Measurements from ENCODE around the gene PDE6D.
"Not testable (repeated sequence)": the region's sequence is repeated elsewhere in the genome, so short reads cannot be mapped to it uniquely, and the experiment has no call there.

The PDE6D gene

DNA sequence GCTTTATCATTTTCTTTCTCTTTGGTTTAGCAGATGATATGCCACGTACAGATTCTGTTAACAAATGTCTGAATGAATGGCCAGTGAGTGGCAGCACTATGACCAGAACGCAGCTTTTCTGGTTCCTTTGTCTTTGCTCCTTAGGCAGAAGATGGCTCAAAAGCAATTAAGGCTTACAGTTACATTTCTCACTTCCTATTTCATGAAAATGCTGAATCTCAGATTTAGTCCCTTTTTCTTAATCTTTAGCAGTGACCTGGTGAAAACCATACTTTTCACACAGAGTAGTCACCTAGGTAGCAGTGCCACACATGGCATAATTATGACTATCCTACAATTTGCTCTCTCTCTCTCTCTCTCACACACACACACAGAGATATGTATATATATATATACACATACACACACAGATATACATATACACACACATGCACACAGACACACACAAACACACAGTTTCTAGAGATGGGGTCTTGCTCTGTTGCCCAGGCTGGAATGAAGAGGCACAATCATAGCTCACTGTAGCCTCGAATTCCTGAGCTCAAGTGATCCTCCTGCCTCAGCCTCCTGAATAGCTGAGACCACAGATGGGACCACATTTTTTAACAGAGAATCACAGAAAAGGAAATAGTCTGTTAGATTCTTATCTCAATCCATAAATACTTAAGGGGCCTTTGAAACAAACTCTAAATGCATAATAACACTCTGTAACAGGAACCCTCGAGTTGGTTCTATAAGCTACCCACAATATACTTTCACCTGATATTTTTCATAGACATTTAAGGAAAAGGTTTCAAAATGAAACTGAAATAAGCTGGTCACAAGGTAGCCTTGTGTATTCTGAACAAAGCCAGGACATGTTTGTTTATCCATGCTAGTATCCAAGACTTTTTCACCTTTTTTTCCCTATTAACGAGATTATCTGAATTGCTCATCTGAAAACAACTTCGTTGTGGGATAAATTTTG lies 11.6 kb downstream of the PDE6D start:
- DNase-seq, result no peak

DNA sequence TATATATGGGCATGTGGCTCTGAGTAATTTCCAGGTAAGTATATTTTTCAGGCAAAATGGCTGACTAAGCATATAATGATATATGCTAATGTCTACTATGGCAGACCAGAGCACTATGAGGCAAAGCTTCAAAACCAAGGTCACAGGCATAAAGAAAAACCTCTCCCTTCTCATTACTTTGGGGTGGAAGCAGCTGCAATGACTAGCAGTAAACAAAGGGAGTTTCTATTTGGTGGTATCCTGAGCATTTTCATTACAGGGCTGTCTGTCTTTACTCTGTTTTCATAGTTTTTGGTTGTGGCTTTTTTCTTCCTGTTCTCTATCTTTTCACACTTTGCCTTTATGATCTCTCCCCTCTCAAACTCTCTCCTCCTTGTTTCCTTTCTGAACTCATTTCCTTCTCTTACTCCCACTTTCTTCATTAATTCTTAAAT lies 15.6 kb downstream of the PDE6D start:
- DNase-seq, result no peak

DNA sequence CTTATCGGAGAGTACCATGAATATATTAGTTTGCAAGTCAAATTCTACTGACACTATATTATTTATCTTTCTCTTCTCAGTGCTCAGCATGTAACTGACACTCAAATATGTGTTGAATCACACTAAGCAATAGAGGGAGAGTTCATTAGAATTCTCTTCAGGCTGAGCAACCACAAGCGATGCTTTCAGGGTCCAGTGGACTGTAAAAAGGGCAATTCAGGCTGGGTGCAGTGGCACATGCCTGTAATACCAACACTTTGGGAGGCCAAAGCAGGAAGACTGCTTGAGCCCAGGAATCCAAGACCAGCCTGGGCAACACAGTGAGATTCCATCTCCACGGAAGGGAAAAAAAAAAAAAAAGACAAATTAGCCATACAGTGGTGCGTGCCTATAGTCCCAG lies 16.3 kb downstream of the PDE6D start:
- no peak for DNase-seq

DNA sequence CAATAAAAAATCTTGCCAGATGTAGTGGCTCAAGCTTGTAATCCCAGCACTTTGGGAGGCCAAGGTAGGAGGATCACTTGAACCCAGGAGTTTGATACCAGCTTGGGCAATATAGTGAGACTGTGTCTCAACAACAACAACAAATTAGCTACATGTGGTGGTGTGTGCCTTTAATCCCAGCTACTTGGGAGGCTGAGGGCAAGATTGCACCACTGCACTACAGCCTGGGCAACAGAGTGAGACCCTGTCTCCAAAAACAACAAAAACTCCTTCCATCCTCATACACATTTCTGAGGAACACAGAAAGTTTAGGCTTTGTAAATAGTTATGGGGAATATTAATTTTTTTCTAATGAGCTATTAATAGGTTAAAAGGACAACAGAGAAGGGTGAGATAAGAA lies 17.0 kb downstream of the PDE6D start:
- DNase-seq, result no peak

DNA sequence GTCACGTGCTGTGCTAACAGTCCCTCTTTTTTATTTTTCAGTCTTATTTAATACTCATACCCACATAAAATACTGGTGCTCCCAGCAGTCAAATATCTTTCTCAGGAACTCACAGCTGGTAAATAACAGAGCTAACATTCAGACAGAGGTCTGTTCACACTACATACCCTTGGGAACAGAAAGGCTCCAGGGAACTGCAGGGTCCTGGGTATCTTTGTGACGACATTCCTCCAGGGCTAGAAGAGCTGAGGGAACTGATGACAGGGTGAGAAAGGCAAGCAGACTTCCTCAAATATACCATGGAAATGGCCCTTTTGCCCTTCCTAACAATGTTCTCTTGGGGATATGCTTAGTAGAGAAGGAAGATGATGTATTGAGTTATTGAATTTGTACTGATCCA lies 19.3 kb downstream of the PDE6D start:
- DNase-seq, result no peak

DNA sequence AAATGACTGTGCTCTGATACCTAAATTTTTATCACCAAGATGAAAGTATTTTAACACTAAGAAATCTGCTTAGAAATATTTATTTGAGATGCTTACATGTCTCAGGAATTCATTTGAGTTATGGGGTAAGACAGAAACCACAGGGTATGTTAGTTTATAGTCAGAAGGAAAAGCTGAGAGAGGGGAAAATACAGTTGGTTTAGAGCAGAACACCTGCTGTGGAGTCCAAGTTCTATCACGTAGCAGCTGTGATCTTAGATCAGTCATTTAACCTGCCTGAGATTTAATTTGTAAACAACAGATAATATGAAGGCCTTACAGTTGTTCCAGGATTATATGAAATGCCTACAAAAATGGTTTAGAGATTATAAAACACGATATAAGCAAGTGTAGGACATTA lies 29.0 kb downstream of the PDE6D start:
- DNase-seq, result no peak

DNA sequence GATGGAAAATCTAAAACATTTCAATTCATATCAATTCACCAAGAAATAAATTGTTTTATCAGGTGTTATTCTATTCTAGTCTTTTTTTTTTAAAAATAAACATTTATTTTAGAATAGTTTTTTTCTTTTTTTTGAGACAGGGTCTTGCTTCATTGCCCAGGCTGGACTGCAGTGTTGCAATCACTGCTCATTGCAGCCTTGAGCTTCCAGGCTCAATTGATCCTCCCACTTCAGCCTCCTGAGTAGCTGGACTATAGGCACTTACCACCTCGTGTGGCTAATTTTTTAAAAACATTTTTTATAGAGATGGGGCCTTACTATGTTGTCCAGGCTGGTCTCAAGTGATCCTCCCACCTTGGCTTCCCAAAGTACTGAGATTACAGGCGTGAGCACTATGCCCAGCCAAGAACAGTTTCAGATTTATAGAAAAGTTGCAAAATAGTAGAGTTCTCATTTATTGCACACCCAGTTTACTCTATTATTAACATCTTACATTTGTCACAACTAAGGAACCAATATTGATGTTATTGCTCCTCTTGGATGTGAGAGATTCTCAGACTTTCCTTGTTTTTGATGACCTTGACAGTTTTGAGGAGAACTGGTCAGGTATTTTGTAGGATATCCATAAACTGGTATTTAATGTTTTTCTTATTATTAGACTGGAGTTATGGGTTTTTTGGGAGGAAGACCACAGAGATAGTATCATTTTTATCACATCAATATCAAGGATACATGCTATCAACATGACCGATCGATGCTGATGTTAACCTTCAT lies 29.9 kb downstream of the PDE6D start:
- DNase-seq, result no peak

DNA sequence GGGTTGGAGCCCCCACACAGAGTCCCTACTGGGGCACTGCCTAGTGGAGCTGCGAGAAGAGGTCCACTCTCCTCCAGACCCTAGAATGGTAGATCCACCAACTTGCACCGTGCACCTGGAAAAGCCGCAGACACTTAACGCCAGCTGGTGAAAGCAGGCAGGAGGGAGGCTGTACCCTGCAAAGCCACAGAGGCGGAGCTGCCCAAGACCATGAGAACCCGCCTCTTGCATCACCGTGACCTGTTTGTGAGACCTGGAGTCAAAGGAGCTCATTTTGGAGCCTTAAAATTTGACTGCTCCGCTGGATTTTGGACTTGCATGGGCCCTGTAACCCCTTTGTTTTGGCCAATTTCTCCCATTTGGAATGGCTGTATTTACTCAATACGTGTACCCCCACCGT lies 32.1 kb downstream of the PDE6D start:
- not testable (repeated sequence) for DNase-seq

DNA sequence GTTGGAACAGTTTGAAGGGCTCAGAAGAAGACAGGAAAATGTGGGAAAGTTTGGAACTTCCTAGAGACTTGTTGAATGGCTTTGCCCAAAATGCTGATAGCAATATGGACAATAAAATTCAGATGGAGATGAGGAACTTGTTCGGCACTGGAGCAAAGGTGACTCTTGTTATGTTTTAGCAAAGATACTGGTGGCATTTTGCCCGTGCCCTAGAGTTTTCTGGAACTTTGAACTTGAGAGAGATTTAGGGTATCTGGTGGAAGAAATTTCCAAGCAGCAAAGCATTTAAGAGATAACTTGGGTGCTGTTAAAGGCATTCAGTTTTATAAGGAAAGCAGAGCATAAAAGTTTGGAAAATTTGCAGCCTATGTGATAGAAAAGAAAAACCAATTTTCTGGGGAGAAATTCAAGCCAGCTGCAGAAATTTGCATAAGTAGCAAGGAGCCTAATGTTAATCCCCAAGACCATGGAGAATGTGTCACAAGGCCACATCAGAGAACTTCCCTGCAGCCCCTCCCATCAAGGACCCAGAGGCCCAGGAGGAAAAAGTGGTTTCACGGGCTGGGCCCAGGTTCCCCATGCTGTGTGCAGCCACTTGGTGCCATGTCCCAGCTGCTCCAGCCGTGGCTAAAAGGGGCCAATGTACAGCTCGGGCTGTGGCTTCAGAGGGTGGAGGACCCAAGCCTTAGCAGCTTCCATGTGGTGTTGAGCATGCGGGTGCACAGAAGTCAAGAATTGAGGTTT lies 32.8 kb downstream of the PDE6D start:
- DNase-seq, result not testable (repeated sequence)

DNA sequence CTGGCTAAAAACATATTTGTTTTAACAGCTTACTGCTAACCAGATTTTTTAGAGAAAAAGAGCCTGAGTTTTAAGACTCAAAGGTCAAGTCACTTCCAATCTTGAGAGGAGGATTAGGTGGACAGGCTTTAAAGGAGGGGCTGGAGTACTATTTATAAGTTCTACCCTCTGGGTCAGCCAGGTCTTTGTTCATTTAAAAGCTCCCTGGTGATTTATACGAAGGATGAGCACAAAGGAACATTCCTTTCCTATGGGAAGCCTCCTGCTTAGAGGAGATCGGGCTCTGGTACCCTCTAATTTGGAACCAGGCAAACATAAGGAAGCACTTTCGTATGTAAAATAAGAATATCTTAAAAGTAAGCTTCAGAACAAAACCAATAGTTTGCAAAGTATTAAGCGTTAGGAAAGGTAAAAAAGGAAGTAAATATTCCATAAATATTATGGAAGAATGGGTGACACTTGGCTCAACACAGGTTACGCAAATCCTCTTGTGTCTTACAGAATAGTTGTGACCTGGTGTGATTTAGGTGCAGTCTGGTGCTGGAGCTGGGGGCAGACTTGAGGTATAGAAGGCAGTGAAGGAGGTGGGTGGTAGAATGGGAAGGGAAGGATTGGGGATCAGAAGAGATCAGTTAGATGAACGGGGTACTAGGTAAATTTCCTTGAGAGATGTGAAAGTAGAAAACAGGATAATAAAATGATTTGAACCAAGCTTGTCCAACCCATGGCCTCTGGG lies 35.6 kb downstream of the PDE6D start:
- no peak for DNase-seq

DNA sequence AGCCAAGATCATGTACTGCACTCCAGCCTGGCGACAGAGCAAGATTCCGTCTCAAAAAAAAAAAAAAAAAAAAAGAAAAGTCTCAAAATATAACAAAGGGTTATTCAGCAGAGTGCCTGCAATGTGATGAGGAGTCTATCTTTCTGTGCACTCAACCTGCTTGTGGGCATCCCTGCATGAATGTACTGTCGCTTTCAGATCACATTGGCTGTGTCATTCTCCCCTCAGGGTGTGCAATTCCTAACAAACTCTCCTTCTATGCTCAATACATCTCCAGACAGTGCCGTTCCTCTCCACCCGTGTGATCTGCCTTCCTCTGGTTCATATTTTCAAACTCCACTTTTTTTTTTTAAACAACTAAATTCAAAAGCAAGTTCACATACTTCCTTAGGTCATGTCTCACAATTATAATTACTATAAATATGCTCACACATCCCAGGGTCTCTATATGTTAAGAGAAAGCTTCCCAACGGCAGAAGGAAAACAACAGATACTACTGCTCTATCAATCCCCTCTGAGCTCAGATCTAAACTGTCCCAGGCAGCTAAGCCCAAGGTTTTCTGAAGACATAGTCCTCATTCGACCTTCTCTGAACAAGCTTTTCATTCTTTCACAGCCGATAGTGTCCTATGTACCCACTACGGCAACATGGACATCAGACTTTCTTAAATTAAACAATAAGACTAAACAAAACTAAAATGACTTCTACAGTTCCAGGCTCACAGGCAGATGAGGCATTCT lies 37.5 kb downstream of the PDE6D start:
- no peak for DNase-seq

DNA sequence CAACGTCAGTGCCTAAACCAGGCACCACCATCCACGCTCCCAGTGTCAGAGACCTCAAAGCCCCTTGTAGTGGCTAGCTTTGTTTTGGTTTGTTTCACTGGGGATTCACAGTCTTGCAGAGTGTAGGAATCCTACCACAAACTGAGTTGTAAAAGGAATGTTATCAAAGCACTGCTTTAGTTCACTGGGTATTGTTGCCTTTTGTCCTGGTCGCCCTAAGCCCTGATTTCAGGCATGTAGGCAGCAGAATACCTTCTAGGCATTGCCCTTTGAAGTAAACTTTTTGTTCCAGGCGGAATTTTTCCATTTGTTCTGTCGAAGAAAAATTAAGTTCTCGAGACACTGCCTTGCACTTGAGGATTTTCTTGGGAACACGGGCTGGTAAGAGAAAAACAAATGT lies 43.3 kb downstream of the PDE6D start:
- no peak for DNase-seq

DNA sequence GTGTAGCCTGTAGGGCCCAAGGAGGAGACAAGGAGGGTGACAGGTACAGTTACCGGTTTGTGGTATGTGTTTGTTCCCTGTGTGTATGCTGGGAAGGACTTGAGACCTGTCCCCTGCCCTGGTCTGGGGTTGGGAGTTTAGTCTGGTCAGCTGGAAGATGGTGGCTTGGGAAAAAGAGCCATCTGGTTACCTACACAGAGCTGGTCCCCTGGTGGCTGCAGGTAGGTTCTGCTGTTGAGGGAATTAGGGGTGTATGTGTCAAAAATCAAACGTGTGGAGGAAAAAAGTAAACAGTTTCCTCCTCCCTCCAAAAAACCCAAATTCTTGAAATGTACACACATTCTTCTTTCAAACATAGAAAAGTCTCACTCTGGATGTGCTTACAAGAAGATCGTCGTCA lies 48.5 kb downstream of the PDE6D start:
- no peak for DNase-seq

DNA sequence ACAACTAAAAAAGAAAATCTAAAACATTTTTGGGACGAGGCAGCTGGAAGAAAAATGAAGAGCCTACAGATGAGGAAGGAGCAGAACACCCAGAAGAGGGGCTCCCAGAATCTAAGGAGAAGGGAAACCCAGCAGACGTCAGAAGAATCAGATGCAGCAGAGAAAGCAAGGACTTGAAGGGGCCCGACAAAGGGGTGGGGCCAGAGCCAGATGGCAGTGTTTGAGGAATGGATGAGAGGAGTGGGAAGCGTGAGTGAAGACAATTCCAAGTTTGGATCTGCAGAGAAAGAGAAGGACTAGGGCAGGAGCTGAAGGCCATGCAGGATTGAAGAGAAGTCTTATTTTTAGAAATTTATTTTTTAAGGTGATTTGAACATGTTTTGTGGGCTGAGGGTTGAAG lies 53.5 kb downstream of the PDE6D start:
- no peak for DNase-seq

DNA sequence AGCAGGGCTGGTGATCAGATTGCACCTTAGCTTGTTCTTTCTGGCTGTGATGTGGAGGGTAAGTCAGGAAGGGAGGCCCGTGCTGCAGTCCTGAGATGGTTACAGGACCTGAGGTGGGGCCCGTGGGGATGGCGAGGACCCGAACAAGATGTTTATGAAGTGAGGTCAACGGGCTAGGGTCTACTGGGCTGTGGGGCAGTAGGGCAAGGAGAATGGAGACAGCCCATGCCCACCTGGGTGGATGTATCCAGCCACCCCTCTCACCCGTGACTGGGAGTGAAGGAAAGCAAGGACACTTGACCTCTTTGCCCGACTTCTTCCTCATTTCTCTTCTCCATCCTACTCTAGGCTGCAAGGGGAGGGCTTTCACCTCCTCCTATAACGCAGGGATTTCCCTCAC lies 54.8 kb downstream of the PDE6D start:
- DNase-seq, result no peak

DNA sequence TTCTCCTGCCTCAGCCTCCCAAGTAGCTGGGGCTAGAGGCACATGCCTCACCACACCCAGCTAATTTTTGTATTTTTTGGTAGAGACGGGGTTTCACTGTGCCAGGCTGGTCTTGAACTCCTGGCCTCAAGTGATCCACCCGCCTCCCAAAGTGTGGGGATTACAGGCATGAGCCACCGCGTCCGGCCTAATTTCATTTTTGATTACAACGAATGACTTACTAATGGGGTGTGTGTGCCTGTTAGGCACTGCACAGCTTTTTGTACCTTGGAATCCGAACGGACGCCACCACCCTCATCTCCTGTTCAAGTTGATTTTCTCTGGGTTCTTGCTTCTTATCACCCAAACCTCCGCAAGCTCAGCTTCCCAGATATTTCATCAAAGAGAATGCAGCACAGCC lies 55.6 kb downstream of the PDE6D start:
- DNase-seq, result no peak

DNA sequence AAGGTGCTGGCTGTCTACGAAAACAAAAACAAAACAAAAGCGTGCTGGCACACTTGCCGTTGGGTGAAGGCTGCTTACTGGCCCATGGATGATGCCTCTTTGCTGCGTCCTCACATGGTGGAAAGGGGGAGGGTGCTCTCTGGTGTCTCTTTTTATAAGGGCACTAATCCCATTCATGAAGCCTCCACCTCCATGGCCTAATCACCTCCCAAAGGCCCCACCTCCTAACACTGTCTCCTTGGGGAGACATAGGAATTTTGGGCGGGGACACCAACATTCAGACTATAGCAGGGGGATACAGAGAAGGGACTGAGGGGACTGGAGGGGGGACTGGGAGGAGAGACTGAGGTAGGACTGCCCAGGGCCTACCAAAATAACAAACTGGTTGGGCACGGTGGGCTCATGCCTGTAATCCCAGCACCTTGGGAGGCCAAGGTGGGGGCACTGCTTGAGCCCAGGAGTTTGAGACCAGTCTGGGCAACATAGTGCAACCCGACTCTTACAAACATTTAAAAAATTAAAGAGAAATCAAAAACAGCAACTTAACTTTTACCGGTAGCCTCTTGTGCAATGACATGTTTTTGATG lies 58.3 kb downstream of the PDE6D start:
- no peak for DNase-seq

DNA sequence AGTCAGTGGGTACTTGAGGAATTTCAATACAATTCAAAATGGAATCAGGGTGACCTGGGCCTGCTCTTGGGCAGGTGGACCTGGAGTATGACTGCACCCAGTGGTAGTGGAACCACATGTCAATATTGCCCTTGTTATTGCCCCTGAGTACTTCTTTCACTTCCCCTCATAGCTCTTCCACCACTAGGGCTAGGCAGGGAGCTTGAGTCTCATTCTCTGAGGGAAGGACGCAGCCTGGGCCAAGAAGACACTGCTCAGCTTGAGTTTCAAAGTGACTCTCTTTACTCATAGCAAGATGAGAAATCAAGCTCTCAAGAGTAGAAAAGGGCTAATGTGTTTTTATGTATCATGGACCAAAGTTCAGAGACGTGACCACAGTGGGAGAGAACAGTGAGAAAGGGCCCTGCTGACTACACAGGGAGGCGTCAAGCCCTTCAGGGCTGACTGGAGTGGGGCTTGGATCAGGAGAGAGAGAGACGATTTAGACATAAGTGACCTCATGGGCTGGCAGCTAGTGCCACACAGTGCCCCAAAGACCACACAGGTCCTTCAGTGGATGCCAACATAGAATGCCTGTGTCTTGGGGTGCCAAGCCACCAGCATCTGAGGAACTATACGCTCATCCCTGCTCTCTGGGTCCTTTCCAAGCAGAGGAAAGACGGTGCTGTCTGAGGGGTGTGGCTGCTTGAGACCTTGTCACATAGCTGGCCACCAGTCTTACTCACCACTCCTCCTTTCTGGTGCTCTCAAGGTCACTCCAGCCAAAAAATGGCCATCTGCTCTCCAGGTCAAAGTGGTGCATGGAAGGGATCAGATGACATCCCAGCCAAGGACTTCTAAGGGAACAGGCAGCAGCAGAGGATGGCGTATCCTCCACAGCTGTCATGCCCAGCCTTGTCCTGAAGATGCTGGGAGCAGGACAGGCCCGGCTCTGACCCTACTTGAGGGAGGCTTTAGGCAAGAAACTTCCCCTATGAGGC lies 59.8 kb downstream of the PDE6D start:
- DNase-seq, result peak in 1 of 2 donors; percentile 21

DNA sequence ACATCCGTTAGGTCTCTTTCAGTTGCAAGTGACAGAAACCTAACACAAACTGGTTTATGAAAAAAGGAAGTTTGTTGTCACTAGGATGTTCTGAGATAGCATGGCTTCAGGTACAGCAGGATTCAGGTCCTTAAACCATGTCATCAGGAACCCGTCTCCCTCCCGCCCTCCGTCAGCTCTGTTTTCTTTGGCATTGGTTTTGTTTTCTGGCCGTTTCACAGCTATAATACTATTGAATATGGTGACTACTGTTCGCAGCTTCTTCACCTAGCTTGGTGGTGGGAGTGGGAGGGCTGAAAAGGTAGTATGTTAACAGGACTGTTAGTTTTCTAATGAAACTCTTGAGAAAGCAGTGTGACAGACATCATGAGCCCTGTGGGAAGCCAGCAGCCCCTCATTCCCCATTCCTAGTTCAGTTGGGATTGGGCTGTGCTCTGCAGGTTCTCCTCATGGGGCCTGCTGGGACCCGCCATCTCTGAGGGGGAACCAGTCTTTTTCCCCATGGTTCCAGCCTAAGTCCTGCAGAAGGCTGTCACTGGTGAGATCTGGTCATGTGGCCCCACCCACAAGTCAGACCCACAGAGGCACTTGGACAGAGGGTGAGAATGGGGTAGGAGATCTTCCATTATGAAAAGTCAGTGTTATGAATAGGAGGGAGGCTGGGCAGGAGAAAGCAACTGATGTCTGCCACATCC lies 60.6 kb downstream of the PDE6D start:
- no peak for DNase-seq

DNA sequence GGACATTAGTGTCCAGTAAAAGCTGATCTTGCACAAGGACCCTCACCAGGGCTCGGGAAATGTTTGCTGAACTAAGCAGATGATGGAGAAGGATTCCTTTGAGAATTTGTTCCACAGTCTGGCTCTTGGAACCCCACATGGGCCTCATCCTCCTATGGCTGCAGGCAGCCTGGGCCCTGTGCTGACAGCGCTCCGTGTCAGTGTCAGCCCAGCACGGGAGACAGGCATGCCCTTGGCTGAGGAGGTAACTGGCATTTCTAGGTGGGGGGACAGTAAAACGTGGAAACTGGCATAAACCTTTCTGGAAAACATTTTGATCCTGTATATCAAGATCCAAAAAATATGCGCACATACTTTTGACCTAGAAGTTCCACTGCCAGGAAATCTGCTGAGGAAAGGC lies 62.3 kb downstream of the PDE6D start:
- no peak for DNase-seq

Data from CD4-positive, alpha-beta T cell treated with Interleukin-4 for 1 hour (primary cell).